IMR-90 (cell line): ENCODE data around the gene FER1L5. TPM values are rescaled to one million over a fixed set of nuclear protein-coding genes. Genes with fewer than 3 reads are reported as not detected.

Source experiments
- ATAC-seq: fragments of 200-7000 bp; cut with Tn5 transposase; 2 replicates; pipeline ENCODE4 v1.9.1; 2020; ENCODE audit warnings: low read depth, mild to moderate bottlenecking, moderate library complexity
- BruUV-seq: library from RNA; stranded (reverse); fragments of 400-500 nt; replicated peaks from 2 replicates; lab custom pipeline; 2021; lab: Mats Ljungman, UMichigan
- CTCF ChIA-PET: fragments of 300-600 bp; formaldehyde crosslinking; extraction: SDS; loops from one replicate; lab custom pipeline; 2021; ENCODE audit warnings: antibody characterized with exemption; lab: Yijun Ruan, JAX
- POLR2A ChIA-PET: fragments of 300-600 bp; sonication (Branson Sonifier 250); formaldehyde crosslinking; loops from one replicate; lab custom pipeline; 2022; ENCODE audit warnings: antibody characterized with exemption; ENCODE audit not compliant: unreplicated experiment; lab: Charles Lee
- DNase-seq: peaks from one replicate; pipeline ENCODE4 v3.0.0; 2013
- H2AFZ ChIP-seq: replicated peaks from 2 replicates; pipeline ENCODE3; 2013; ENCODE audit warnings: low read length, mild to moderate bottlenecking; ENCODE audit not compliant: poor library complexity
- H2AK5ac ChIP-seq: 2 replicates; pipeline ENCODE4 v1.6.1; 2013; ENCODE audit warnings: low read depth, low read length, inconsistent platforms
- H2AK9ac ChIP-seq: replicated peaks from 2 replicates; pipeline ENCODE3; 2013; ENCODE audit warnings: mild to moderate bottlenecking, low read depth, low read length, moderate library complexity; ENCODE audit not compliant: poor library complexity
- H2BK120ac ChIP-seq: 2 replicates; pipeline ENCODE4 v1.6.1; 2013; ENCODE audit warnings: low read depth, low read length, inconsistent platforms
- H2BK15ac ChIP-seq: 3 replicates; pipeline ENCODE4 v1.6.1; 2013; ENCODE audit warnings: low read depth, low read length, inconsistent platforms
- H2BK20ac ChIP-seq: 2 replicates; pipeline ENCODE4 v1.6.1; 2013; ENCODE audit warnings: low read depth, mild to moderate bottlenecking, inconsistent platforms, low read length, moderate library complexity
- H2BK5ac ChIP-seq: 2 replicates; pipeline ENCODE4 v1.6.1; 2013; ENCODE audit warnings: mild to moderate bottlenecking, low read depth, low read length, inconsistent platforms; ENCODE audit not compliant: poor library complexity, severe bottlenecking
- H3K14ac ChIP-seq: replicated peaks from 2 replicates; pipeline ENCODE4 v1.6.1; 2013; ENCODE audit warnings: low read depth, low read length, inconsistent platforms
- H3K18ac ChIP-seq: 2 replicates; pipeline ENCODE4 v1.6.1; 2013; ENCODE audit warnings: low read depth, low read length, control low read depth
- H3K23ac ChIP-seq: 2 replicates; pipeline ENCODE4 v1.6.1; 2013; ENCODE audit warnings: low read depth, low read length, inconsistent platforms
- H3K27ac ChIP-seq: 2 replicates; pipeline ENCODE4 v1.5.1; 2013; ENCODE audit warnings: mild to moderate bottlenecking, control low read depth, low read length; ENCODE audit not compliant: insufficient read depth
- H3K27me3 ChIP-seq: 2 replicates; pipeline ENCODE4 v1.6.1; 2013; ENCODE audit warnings: low read length; ENCODE audit not compliant: control insufficient read depth, insufficient read depth
- H3K36me3 ChIP-seq: 2 replicates; pipeline ENCODE4 v1.6.1; 2013; ENCODE audit warnings: low read length, mixed read lengths; ENCODE audit not compliant: control insufficient read depth, insufficient read depth
- H3K4ac ChIP-seq: 2 replicates; pipeline ENCODE4 v1.6.1; 2013; ENCODE audit warnings: low read depth, low read length, inconsistent platforms
- H3K4me1 ChIP-seq: 2 replicates; pipeline ENCODE4 v1.6.1; 2013; ENCODE audit warnings: low read length, mixed read lengths; ENCODE audit not compliant: control insufficient read depth, insufficient read depth
- H3K4me2 ChIP-seq: 2 replicates; pipeline ENCODE4 v1.6.1; 2013; ENCODE audit warnings: low read depth, mild to moderate bottlenecking, control low read depth, low read length, moderate library complexity
- H3K4me3 ChIP-seq: 2 replicates; pipeline ENCODE4 v1.5.1; 2013; ENCODE audit warnings: low read depth, mild to moderate bottlenecking, control low read depth, low read length, moderate library complexity; ENCODE audit not compliant: insufficient read depth
- H3K56ac ChIP-seq: 2 replicates; pipeline ENCODE4 v1.6.1; 2013; ENCODE audit warnings: low read length, inconsistent platforms; ENCODE audit not compliant: insufficient read depth; ENCODE audit errors: extremely low read depth
- H3K79me1 ChIP-seq, 2 experiments: 2 replicates each; pipeline ENCODE4 v1.6.1; 2013; ENCODE audit warnings: low read length in 2 of 2, inconsistent platforms in 1 of 2, low read depth in 1 of 2
- H3K9ac ChIP-seq: 2 replicates; pipeline ENCODE4 v1.6.1; 2013; ENCODE audit warnings: low read depth, low read length, control low read depth
- H3K9me1 ChIP-seq: 2 replicates; pipeline ENCODE4 v1.6.1; 2013; ENCODE audit warnings: low read length, inconsistent platforms; ENCODE audit not compliant: insufficient read depth
- H3K9me3 ChIP-seq: 2 replicates; pipeline ENCODE4 v1.6.1; 2013; ENCODE audit warnings: low read length; ENCODE audit not compliant: control insufficient read depth, insufficient read depth
- H4K20me1 ChIP-seq: 2 replicates; pipeline ENCODE4 v1.6.1; 2013; ENCODE audit warnings: low read length, inconsistent platforms; ENCODE audit not compliant: insufficient read depth
- H4K5ac ChIP-seq: 2 replicates; pipeline ENCODE4 v1.6.1; 2013; ENCODE audit warnings: mild to moderate bottlenecking, low read depth, low read length, control low read depth
- H4K8ac ChIP-seq, 2 experiments: 2 replicates each; pipeline ENCODE4 v1.6.1; 2013; ENCODE audit warnings: low read depth in 2 of 2, low read length in 2 of 2, control low read depth in 1 of 2, inconsistent platforms in 1 of 2
- H4K91ac ChIP-seq: 2 replicates; pipeline ENCODE4 v1.6.1; 2013; ENCODE audit warnings: low read depth, low read length, inconsistent platforms; ENCODE audit not compliant: insufficient read depth
- CEBPB ChIP-seq: IDR thresholded peaks from 2 replicates; pipeline ENCODE4 v1.6.1; 2012; ENCODE audit warnings: low read depth, low read length, improper control_type of control experiment
- CHD1 ChIP-seq: IDR thresholded peaks from 2 replicates; pipeline ENCODE4 v1.6.1; 2012; ENCODE audit warnings: low read depth, low read length, improper control_type of control experiment
- FOS ChIP-seq: fragments of 150-350 bp; IDR thresholded peaks from 2 replicates; pipeline ENCODE4 v1.6.1; 2016; ENCODE audit warnings: low read depth, low read length
- MAFK ChIP-seq: IDR thresholded peaks from 2 replicates; pipeline ENCODE4 v1.6.1; 2012; ENCODE audit warnings: low read depth, low read length, improper control_type of control experiment
- NFE2L2 ChIP-seq: fragments of 150-350 bp; IDR thresholded peaks from 2 replicates; pipeline ENCODE4 v1.6.1; 2016; ENCODE audit warnings: low read depth, mild to moderate bottlenecking, low read length
- RAD21 ChIP-seq: IDR thresholded peaks from 2 replicates; pipeline ENCODE4 v1.6.1; 2012; ENCODE audit warnings: low read length, improper control_type of control experiment
- RCOR1 ChIP-seq: IDR thresholded peaks from 2 replicates; pipeline ENCODE4 v1.6.1; 2012; ENCODE audit warnings: mild to moderate bottlenecking, low read length, improper control_type of control experiment; ENCODE audit not compliant: insufficient replicate concordance
- RFX5 ChIP-seq: IDR thresholded peaks from 2 replicates; pipeline ENCODE4 v1.8.0; 2012; ENCODE audit warnings: low read depth, mild to moderate bottlenecking, low read length, moderate library complexity
- WGBS, 2 experiments: methylation state at CpG; one replicate each; pipeline versions ENCODE4 v1.1.5 to v1.1.7; 2013; ENCODE audit warnings: missing lambda C conversion rate in 2 of 2; ENCODE audit not compliant: insufficient read length in 1 of 2; ENCODE audit errors: extremely low coverage in 2 of 2; 5-methylcytosine and 5-hydroxymethylcytosine counted together
- dilution Hi-C: fragments of 300-500 bp; cut with HindIII; formaldehyde crosslinking; loops from one replicate; pipeline ENCODE4 v1.14.3; 2018; ENCODE audit warnings: low sequenced_read_pairs; ENCODE audit not compliant: unreplicated experiment
- in situ Hi-C: fragments of 300-500 bp; cut with MboI; formaldehyde crosslinking; loops from 3 replicates; pipeline ENCODE4 v1.14.3; 2019; ENCODE audit warnings: low sequenced_read_pairs, inconsistent platforms, mixed read lengths
- intact Hi-C: fragments of 100-400 bp; cut with micrococcal nuclease; formaldehyde crosslinking; loops from 2 replicates; pipeline ENCODE4 v1.10.0; 2022
- polyA plus RNA-seq, 3 experiments: library from polyadenylated mRNA; depleted of rRNA; stranded (reverse); fragments of >200 nt; gene quantifications; 2 replicates each; pipeline ENCODE4 v1.2.3, GENCODE V29; 2012; ENCODE audit warnings: low replicate concordance in 1 of 3
- total RNA-seq: library from RNA; depleted of rRNA; stranded (reverse); fragments of >200 nt; gene quantifications from 2 replicates; pipeline ENCODE4 v1.2.3, GENCODE V29; 2012
- TF ChIP-seq, protein P1 (sequence below): fragments of 150-350 bp; IDR thresholded peaks from 2 replicates; pipeline ENCODE4 v1.6.1; 2016; ENCODE audit warnings: low read depth, mild to moderate bottlenecking, low read length, moderate library complexity, borderline replicate concordance

Gene FER1L5
- total and polyA plus RNA-seq, 2 of the 4 experiments (the other 2 are of a cell fraction), result 0.15 to 0.36 TPM

DNA sequence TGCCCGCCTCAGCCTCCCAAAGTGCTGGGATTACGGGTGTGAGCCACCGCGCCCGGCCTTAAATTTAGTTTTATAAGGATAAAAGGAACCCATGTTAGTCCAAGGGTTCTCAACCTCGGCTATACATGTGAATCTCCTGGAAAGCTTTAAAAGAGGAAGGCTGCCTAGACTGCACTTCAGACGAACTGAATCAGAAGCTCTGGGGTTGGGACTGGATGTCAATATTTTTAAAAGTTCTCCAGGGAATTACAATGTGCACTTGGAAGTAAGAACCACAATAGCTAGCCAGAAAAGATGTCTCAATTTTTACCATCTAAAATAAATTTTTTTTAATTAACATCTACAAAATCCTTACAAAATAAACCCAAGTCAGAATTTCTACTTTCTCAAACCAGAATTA is 87.2 kb downstream of the FER1L5 start:
- H4K20me1 ChIP-seq, result no peaks in the 10 kb centered on the region
- H3K36me3 ChIP-seq, result peaks cover 43% of the 10 kb centered on the region
- no peaks in the 10 kb centered on the region; the same call in 1 of the 2 replicates for H3K4me1 ChIP-seq
- TF ChIP-seq RCOR1, result no peak
- no peak for TF ChIP-seq FOS
- no peak for TF ChIP-seq RFX5
- no peak for TF ChIP-seq CEBPB
- TF ChIP-seq NFE2L2, result no peak
- TF ChIP-seq CHD1, result no peak
- no peak for TF ChIP-seq MAFK
- TF ChIP-seq, protein P1, sequence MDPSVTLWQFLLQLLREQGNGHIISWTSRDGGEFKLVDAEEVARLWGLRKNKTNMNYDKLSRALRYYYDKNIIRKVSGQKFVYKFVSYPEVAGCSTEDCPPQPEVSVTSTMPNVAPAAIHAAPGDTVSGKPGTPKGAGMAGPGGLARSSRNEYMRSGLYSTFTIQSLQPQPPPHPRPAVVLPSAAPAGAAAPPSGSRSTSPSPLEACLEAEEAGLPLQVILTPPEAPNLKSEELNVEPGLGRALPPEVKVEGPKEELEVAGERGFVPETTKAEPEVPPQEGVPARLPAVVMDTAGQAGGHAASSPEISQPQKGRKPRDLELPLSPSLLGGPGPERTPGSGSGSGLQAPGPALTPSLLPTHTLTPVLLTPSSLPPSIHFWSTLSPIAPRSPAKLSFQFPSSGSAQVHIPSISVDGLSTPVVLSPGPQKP, result no peak
- no peak for TF ChIP-seq RAD21
- no peak overlapping the region for H3K4ac ChIP-seq
- H2BK15ac ChIP-seq, result no peak overlapping the region
- no peaks in the 10 kb centered on the region for H3K27me3 ChIP-seq
- H3K27ac ChIP-seq, result no peak overlapping the region
- POLR2A ChIA-PET, result no interaction called here
- H2AK5ac ChIP-seq, result no peak overlapping the region
- H2AK9ac ChIP-seq, result no peak overlapping the region
- no peak overlapping the region for H3K9ac ChIP-seq
- WGBS, 2 experiments, result 80% methylated on average over 1 of the region's 7 CpGs; no CpG with 5 or more reads in 1 of the 2 experiments
- no peak overlapping the region for H2BK5ac ChIP-seq
- DNase-seq, result no peak
- peaks cover under 1 to 5% of the 10 kb centered on the region in 2 experiments; a peak in 1 of 4 replicates for H3K79me1 ChIP-seq
- no peak overlapping the region for H4K91ac ChIP-seq
- no peak overlapping the region for H2BK120ac ChIP-seq
- no peak overlapping the region for H3K14ac ChIP-seq
- H3K18ac ChIP-seq, result no peak overlapping the region
- ATAC-seq, result no peak
- no peaks in the 10 kb centered on the region for H3K9me3 ChIP-seq
- no TSS peak for BruUV-seq
- no peaks in the 10 kb centered on the region for H3K9me1 ChIP-seq
- no peak overlapping the region for H4K8ac ChIP-seq
- H3K4me2 ChIP-seq, result no peak overlapping the region
- intact Hi-C loops (no loop called here), dilution Hi-C loops (no loop called here), in situ Hi-C loops (no loop called here)
- no peak overlapping the region for H3K56ac ChIP-seq
- CTCF ChIA-PET, result no interaction called here
- no peak overlapping the region for H2AFZ ChIP-seq
- H4K5ac ChIP-seq, result no peak overlapping the region
- H3K23ac ChIP-seq, result no peak overlapping the region
- H3K4me3 ChIP-seq, result no peak overlapping the region
- no peak overlapping the region for H2BK20ac ChIP-seq
